Activated CD4-positive, alpha-beta T cell treated with anti-CD3 and anti-CD28 coated beads for 1 hour (primary cell): ENCODE data around the gene AKAP12.
A peak's percentile ranks its signal among the peaks of the same experiment; 100 is the strongest.
"Not testable (repeated sequence)": the region's sequence is repeated elsewhere in the genome, so short reads cannot be mapped to it uniquely, and the experiment has no call there.

ENCODE experiments used
- DNase-seq: peaks from one replicate; pipeline ENCODE4 v3.0.0-alpha.2; 2020

Gene AKAP12

GRCh38 chr6:151317103-151317994 is 77.6 kb downstream of the AKAP12 start:
- no peak for DNase-seq

DNA sequence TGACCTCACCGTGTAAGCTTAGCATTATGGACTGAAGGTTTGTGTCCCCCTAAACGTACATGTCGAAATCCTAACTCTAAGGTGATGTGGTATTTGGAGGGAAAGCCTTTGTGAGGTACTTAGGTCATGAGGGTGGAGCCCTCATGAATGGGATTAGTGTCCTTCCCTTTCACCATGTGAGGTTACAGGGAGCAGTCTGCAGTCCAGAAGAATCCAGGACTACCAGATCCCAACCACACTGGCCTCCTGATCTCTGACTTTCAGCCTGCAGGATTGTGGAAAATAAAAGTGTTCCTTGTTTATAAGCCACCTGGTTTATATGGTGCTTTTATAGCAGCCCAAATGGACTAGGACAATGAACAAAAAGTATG is 78.2 kb downstream of the AKAP12 start:
- no peak for DNase-seq

GRCh38 chr6:151320140-151320539 is 80.4 kb downstream of the AKAP12 start:
- DNase-seq = no peak

- DNase-seq = no peak
Measured at GRCh38 chr6:151321438-151321837, 81.7 kb downstream of the AKAP12 start.

DNA sequence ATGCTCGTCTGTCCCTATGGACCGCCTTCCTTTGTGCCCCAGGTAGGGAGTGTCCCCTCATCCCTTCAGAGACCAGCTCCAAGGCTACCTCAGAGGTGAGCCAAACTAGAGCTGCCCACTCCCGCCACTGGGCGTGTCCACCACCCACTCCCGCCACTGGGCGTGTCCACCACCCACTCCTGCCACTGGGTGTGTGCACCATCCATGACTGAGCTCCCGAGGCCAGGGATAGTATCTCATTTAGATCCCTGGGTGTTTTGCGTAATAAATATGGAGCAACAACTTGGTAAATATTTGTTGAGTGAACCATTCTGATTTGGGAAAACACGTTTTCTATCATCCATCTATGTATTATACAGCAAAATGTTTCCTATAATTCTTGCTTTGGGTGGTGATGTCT is 82.8 kb downstream of the AKAP12 start:
- DNase-seq = no peak

DNA sequence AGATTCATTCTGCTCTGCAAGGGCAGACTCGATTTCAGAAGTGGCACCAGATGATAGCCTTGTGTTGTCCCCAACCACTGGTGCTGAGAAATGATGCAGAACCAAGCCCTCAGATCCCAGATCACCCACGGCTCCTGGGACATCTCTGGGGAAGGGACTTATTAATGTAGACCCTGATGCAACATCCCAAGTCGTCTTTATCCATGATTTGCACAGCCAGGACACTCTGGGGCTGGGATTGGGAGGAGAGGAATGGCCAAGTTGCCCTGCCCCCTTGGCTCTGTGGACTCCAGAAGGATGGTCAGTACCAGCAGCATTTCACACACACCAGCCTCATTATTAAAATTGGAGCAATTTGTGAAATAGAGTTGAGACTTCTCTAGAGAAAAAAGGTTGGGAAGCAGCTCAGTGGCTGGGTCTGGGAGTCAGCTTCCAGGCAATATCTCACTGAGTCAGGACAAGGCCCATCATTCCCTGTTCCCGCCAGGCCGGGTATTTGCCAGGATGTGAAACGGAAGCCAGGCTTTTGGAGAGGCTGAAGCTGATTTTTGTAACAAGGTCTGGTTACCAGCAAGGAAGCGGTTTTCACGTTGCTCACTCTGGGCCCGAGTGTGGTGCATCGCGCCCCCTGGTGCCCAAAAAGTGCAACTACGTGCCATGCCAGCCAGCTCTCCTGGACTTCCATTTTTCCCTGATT is 84.2 kb downstream of the AKAP12 start:
- peak; percentile 51 for DNase-seq

DNA sequence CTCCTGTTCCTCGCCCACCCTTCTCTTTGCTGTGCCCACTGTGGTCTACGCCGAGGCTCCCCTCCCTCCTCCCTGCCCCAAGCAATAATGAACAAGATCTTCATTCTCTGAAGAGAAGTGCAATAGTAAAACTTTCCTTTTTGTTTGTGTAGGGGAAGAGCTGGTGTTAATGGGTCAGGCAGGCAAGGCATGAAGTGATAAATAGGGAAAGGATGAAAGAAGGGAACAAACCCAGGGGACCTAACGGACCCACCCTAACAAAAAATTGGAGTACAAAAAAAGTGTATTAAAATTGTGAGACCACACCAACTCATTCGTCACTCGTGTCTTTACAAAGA is 84.7 kb downstream of the AKAP12 start:
- no peak for DNase-seq

- DNase-seq = no peak
Measured at GRCh38 chr6:151325075-151326050, 85.6 kb downstream of the AKAP12 start.

DNA sequence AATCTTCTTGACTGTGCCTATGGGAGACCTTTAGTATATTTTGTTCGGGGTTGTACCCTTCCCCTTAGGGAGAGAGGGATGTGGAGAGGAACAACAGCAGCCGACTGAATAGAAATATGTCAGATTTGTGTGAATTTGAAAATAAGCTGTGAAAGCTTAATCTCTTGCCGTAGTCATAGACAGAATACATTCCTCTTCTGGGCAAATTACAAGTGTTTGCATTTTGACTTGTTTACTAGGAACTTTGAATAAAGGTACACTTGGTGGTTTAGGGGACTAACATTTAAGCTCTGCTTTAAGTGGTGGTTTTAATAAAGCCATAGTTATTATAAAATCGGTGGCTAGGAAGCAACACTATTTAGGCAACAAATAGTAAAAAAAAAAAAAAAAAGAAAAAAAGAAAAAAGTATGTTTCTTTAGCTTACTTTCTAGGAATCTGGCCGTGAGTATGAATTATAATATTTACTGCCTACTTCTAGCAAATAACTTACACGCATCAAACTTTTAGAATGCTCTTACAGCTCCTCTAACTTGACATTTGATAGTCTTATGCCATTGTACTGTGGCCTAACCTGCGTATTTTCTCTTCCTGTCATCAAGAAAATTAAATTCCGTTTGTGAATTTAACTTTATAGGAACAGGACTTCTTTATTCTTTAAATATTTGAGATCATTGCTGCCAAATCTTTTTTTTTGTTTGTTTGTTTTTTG is 86.5 kb downstream of the AKAP12 start:
- DNase-seq = no peak

GRCh38 chr6:151327101-151327500 is 87.3 kb downstream of the AKAP12 start:
- DNase-seq = no peak

- no peak for DNase-seq
Measured at GRCh38 chr6:151330130-151330696, 90.4 kb downstream of the AKAP12 start.

GRCh38 chr6:151335930-151336329 is 96.2 kb downstream of the AKAP12 start:
- DNase-seq = no peak

GRCh38 chr6:151338651-151339200 is 99.0 kb downstream of the AKAP12 start:
- no peak for DNase-seq

DNA sequence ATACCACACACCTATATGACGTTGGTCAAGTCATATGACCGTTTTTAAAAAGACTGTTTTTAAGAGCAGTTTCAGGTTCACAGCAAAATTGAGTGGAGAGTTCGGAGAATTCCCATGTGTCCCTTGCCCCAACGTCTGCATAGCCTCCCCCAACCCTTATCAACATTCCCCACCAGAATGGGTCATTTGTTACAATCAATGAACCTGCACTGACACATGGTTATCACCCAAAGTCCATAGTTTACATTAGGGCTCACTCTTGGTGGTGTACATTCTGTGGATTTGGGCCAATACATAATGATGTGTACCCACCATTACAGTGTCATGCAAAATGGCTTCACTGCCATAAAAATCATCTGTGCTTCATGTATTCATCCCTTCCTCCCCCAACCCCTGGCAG is 99.6 kb downstream of the AKAP12 start:
- DNase-seq = no peak

DNA sequence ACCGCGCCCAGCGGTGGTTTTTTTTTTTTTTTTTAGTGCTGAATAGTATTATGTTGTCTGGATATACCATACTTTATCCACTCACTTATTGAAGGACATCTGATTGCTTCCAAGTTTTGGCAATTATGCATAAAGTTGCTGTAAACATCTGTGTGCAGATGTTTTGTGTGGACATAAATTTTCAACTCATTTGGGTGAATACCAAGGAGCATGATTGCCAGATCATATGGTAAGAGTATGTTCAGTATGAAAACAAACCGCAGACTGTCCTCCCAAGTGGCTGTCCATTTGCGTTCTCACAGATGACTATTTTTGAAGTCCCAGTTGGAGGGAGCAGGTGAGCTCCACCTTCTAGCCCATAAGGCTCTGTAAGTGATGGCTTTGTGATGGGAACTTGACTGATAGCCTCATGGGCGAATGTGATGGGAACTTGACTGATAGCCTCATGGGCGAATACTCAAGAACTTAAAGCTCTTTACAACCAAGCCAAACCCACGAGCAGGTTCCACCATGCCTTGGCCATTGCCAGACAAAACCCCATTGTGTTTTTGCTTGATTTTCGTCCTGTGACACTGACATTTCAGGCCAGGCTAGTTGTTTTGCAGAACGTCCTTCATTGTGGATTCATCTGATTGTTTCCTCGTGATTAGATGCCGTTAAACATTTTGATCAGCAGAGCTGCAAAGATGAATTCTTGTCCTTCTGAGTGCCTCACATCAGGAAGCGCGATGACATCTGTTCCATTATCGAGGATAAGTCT is 100.6 kb downstream of the AKAP12 start:
- DNase-seq = no peak

DNA sequence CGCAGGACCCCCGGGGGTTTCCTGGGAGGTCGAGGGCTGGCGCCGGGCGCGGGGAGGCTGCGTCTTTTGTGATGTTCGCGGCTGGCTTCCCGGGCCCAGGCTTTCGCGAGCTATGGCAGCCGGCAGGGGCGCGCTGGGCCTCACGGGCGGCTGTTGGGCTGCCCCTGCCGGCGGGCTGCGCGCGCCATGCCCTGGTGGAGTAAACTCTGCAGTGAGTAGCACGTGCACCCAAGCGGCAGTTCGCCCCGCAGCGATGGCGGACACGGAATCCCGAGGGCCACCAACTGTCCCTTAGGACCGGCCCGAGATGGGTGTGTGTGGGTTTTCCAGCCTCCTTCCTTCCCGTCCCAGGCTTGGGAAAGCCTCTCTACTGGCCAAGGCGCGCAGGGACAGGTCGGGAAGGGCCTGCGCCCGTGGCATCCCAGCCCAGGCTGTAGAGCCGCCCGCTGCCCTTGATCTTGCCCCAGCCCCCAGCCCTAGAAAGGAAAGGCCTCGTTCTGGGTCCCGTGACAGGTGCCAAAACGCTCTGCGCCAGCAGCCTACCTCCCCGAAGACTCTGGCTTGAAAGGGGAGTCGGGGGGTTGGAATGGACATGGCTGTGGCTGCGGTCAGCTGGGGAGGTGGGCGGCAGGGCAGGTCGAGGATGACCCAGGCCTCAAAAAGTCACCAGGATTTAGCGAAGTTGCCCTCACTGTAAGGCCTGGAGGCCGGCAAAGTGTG is 101.9 kb downstream of the AKAP12 start:
- no peak for DNase-seq

DNA sequence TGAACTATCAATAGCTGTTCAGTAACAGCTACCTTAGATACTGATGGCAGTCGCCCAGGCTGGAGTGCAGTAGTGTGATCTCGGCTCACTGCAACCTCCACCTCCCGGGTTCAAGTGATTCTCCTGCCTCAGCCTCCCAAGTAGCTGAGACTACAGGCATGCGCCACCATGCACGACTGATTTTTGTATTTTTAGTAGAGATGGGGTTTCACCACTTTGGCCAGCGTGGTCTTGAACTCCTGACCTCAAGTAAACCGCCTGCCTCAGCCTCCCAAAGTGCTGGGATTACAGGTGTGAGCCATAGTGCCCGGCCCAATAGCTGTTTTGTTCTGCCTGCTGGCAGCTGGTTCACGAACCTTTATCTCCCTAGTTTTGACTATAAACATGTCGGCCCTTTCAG is 103.0 kb downstream of the AKAP12 start:
- DNase-seq = not testable (repeated sequence)

DNA sequence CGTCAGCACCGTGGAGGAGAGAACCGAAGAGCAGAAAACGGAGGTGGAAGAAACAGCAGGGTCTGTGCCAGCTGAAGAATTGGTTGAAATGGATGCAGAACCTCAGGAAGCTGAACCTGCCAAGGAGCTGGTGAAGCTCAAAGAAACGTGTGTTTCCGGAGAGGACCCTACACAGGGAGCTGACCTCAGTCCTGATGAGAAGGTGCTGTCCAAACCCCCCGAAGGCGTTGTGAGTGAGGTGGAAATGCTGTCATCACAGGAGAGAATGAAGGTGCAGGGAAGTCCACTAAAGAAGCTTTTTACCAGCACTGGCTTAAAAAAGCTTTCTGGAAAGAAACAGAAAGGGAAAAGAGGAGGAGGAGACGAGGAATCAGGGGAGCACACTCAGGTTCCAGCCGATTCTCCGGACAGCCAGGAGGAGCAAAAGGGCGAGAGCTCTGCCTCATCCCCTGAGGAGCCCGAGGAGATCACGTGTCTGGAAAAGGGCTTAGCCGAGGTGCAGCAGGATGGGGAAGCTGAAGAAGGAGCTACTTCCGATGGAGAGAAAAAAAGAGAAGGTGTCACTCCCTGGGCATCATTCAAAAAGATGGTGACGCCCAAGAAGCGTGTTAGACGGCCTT is 110.0 kb downstream of the AKAP12 start:
- DNase-seq = no peak

DNA sequence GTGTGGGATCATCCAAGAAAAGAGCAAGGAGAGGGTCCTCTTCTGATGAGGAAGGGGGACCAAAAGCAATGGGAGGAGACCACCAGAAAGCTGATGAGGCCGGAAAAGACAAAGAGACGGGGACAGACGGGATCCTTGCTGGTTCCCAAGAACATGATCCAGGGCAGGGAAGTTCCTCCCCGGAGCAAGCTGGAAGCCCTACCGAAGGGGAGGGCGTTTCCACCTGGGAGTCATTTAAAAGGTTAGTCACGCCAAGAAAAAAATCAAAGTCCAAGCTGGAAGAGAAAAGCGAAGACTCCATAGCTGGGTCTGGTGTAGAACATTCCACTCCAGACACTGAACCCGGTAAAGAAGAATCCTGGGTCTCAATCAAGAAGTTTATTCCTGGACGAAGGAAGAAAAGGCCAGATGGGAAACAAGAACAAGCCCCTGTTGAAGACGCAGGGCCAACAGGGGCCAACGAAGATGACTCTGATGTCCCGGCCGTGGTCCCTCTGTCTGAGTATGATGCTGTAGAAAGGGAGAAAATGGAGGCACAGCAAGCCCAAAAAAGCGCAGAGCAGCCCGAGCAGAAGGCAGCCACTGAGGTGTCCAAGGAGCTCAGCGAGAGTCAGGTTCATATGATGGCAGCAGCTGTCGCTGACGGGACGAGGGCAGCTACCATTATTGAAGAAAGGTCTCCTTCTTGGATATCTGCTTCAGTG is 110.8 kb downstream of the AKAP12 start:
- DNase-seq = no peak
